ENCODE measurements around the gene PNCK. TPM values are rescaled to one million over a fixed set of nuclear protein-coding genes. Genes with fewer than 3 reads are reported as not detected.

The PNCK gene
- total and polyA plus RNA-seq, 2 of the 13 experiments (the other 11 are each of a cell fraction or from before 2014, with no cell fraction given): 33.1 TPM; not detected in 1

- TF ChIP-seq NR2F6 (IDR thresholded peaks at IDR 0.05) (peak; percentile 60), NR2F6 (CRISPR knock-in tag; IDR thresholded peaks at IDR 0.05) (peak; percentile 62), HES4 (CRISPR knock-in tag; IDR thresholded peaks at IDR 0.05; ENCODE audit: borderline replicate concordance) (no peak), KLF6 (CRISPR knock-in tag; IDR thresholded peaks at IDR 0.05) (no peak), THRA (CRISPR knock-in tag; IDR thresholded peaks at IDR 0.05; ENCODE audit: borderline replicate concordance) (no peak), ZC3H13 (CRISPR knock-in tag; IDR thresholded peaks at IDR 0.05) (no peak), PATZ1 (CRISPR knock-in tag; IDR thresholded peaks at IDR 0.05) (no peak; the same call in 1 of the 2 replicates), ZFP91 (CRISPR knock-in tag; IDR thresholded peaks at IDR 0.05; ENCODE audit: borderline replicate concordance) (no peak), ZNF800 (CRISPR knock-in tag; IDR thresholded peaks at IDR 0.05) (no peak), MED1 (CRISPR knock-in tag; IDR thresholded peaks at IDR 0.05) (peak; percentile 45; the same call in 1 of the 2 replicates), ELF4 (CRISPR knock-in tag; IDR thresholded peaks at IDR 0.05; ENCODE audit: borderline replicate concordance) (no peak), ZFP41 (CRISPR knock-in tag; IDR thresholded peaks at IDR 0.05; ENCODE audit: borderline replicate concordance) (no peak), ZNF101 (CRISPR knock-in tag; IDR thresholded peaks at IDR 0.05; ENCODE audit: borderline replicate concordance, low read depth) (no peak), NFATC3 (CRISPR knock-in tag; IDR thresholded peaks at IDR 0.05) (no peak), ZNF296 (CRISPR knock-in tag; conservative IDR thresholded peaks at IDR 0.05) (no peak), ERF (CRISPR knock-in tag; IDR thresholded peaks at IDR 0.05) (0 out of 2 replicates have a peak, but pooled peaks have one; percentile 32), ZNF557 (CRISPR knock-in tag; IDR thresholded peaks at IDR 0.05) (no peak)
Observed at GRCh38 chrX:153641627-153642026, 32.0 kb downstream of the PNCK start (continued).

Measured in HepG2 (cell line).